HepG2 (cell line): Measurements from ENCODE around the gene CSTPP1. TPM values are rescaled to one million over a fixed set of nuclear protein-coding genes. Genes with fewer than 3 reads are reported as not detected.

Source experiments
- AKAP8 ChIP-seq: sonication (generic); formaldehyde crosslinking; IDR thresholded peaks from 2 replicates; pipeline ENCODE4 v1.5.1; 2020; ENCODE audit warnings: mild to moderate bottlenecking, missing genetic modification reagents
- ATF7-NPFF ChIP-seq: sonication (generic); formaldehyde crosslinking; IDR thresholded peaks from 2 replicates; pipeline ENCODE4 v1.8.1; 2023; ENCODE audit warnings: mild to moderate bottlenecking, low read depth, missing genetic modification reagents, moderate library complexity
- ATM ChIP-seq: fragments of 450-650 bp; IDR thresholded peaks from 2 replicates; pipeline ENCODE4 v1.7.1; 2017; ENCODE audit warnings: mild to moderate bottlenecking, borderline replicate concordance
- CCAR2 ChIP-seq: fragments of 200-400 bp; formaldehyde crosslinking; optimal IDR thresholded peaks from 2 replicates; pipeline ENCODE3; 2018; ENCODE audit warnings: low read depth, mild to moderate bottlenecking, low read length, moderate library complexity
- CHD4 ChIP-seq: fragments of 200-600 bp; sonication (generic); IDR thresholded peaks from 2 replicates; pipeline ENCODE4 v1.7.0; 2017; ENCODE audit warnings: mild to moderate bottlenecking, low read length, borderline replicate concordance
- JDP2 ChIP-seq: sonication (generic); formaldehyde crosslinking; IDR thresholded peaks from 2 replicates; pipeline ENCODE4 v1.8.1; 2022; ENCODE audit warnings: missing genetic modification reagents, borderline replicate concordance
- KLF9 ChIP-seq: IDR thresholded peaks from 2 replicates; pipeline ENCODE4 v1.6.1; 2016; ENCODE audit warnings: low read depth
- NFKBIZ ChIP-seq: IDR thresholded peaks from 2 replicates; pipeline ENCODE4 v1.6.1; 2018; ENCODE audit warnings: missing genetic modification reagents, missing compliant biosample characterization
- PHB2 ChIP-seq: fragments of 450-650 bp; IDR thresholded peaks from 2 replicates; pipeline ENCODE4 v1.6.1; 2018; ENCODE audit not compliant: partially characterized antibody
- SMARCC2 ChIP-seq: fragments of 450-650 bp; IDR thresholded peaks from 2 replicates; pipeline ENCODE4 v1.6.1; 2017; ENCODE audit warnings: antibody characterized with exemption, mild to moderate bottlenecking
- SNAPC2 ChIP-seq: sonication (generic); formaldehyde crosslinking; IDR thresholded peaks from 2 replicates; pipeline ENCODE4 v1.8.1; 2022; ENCODE audit warnings: mild to moderate bottlenecking, missing genetic modification reagents
- STAT5B ChIP-seq: sonication (generic); formaldehyde crosslinking; IDR thresholded peaks from 2 replicates; pipeline ENCODE4 v1.4.0; 2020; ENCODE audit warnings: missing genetic modification reagents
- TFE3 ChIP-seq: IDR thresholded peaks from 2 replicates; pipeline ENCODE4 v1.6.1; 2016
- THAP9 ChIP-seq: sonication (generic); formaldehyde crosslinking; IDR thresholded peaks from 2 replicates; pipeline ENCODE4; 2020; ENCODE audit warnings: missing genetic modification reagents, mild to moderate bottlenecking, borderline replicate concordance
- ZC3H4 ChIP-seq: sonication (generic); formaldehyde crosslinking; IDR thresholded peaks from 2 replicates; pipeline ENCODE4 v1.4.0; 2020; ENCODE audit warnings: missing genetic modification reagents, borderline replicate concordance
- ZNF10 ChIP-seq: sonication (generic); formaldehyde crosslinking; IDR thresholded peaks from 2 replicates; pipeline ENCODE4 v1.4.0; 2020; ENCODE audit warnings: mild to moderate bottlenecking, low read depth, missing genetic modification reagents, borderline replicate concordance
- ZNF251 ChIP-seq: sonication (generic); formaldehyde crosslinking; IDR thresholded peaks from 2 replicates; pipeline ENCODE4 v1.9.0; 2021; ENCODE audit warnings: mild to moderate bottlenecking, missing genetic modification reagents
- ZNF292 ChIP-seq: sonication (generic); formaldehyde crosslinking; IDR thresholded peaks from 2 replicates; pipeline ENCODE4 v1.8.1; 2022; ENCODE audit warnings: mild to moderate bottlenecking, low read depth, missing genetic modification reagents, borderline replicate concordance
- ZNF337 ChIP-seq: sonication (generic); formaldehyde crosslinking; IDR thresholded peaks from 2 replicates; pipeline ENCODE4 v1.5.1; 2020; ENCODE audit warnings: missing genetic modification reagents, low read depth, mild to moderate bottlenecking, borderline replicate concordance
- ZNF362 ChIP-seq: sonication (generic); formaldehyde crosslinking; IDR thresholded peaks from 2 replicates; pipeline ENCODE4 v1.4.0; 2020; ENCODE audit warnings: missing genetic modification reagents, mild to moderate bottlenecking, borderline replicate concordance
- ZNF44 ChIP-seq: sonication (generic); formaldehyde crosslinking; IDR thresholded peaks from 2 replicates; pipeline ENCODE4 v1.5.1; 2020; ENCODE audit warnings: mild to moderate bottlenecking, missing genetic modification reagents
- ZNF775 ChIP-seq: sonication (generic); formaldehyde crosslinking; IDR thresholded peaks from 2 replicates; pipeline ENCODE4 v1.4.0; 2020; ENCODE audit warnings: missing genetic modification reagents, mild to moderate bottlenecking, moderate library complexity, borderline replicate concordance
- polyA plus RNA-seq, 8 experiments: library from polyadenylated mRNA; depleted of rRNA in 3 of 8; stranded (reverse) in 7 of 8; unstranded in 1 of 8; fragments of >200 nt; fragmentation: Illumina TruSeq in 4 of 8; extraction: Trizol in 4 of 8; gene quantifications; 2 replicates each; pipeline versions ENCODE4 v1.2.1 to v1.2.3, GENCODE V29; 2011 to 2016; ENCODE audit warnings: low read depth in 4 of 8, missing spikeins in 1 of 8, mixed read lengths in 1 of 8; ENCODE audit not compliant: insufficient read depth in 1 of 8
- total RNA-seq, 5 experiments: library from RNA; depleted of rRNA; stranded (reverse); fragments of >200 nt; fragmentation: Illumina TruSeq; extraction: Trizol; gene quantifications; 2 replicates each; pipeline ENCODE4 v1.2.3, GENCODE V29; 2016; ENCODE audit warnings: low read depth in 1 of 5
- TF ChIP-seq, protein P1 (sequence below): sonication (generic); formaldehyde crosslinking; IDR thresholded peaks from 2 replicates; pipeline ENCODE4 v1.8.0; 2022; ENCODE audit warnings: mild to moderate bottlenecking, missing genetic modification reagents, moderate library complexity

The CSTPP1 gene
- total and polyA plus RNA-seq, 2 of the 13 experiments (the other 11 are each of a cell fraction or from before 2014, with no cell fraction given) = 12.3 to 14.6 TPM

DNA sequence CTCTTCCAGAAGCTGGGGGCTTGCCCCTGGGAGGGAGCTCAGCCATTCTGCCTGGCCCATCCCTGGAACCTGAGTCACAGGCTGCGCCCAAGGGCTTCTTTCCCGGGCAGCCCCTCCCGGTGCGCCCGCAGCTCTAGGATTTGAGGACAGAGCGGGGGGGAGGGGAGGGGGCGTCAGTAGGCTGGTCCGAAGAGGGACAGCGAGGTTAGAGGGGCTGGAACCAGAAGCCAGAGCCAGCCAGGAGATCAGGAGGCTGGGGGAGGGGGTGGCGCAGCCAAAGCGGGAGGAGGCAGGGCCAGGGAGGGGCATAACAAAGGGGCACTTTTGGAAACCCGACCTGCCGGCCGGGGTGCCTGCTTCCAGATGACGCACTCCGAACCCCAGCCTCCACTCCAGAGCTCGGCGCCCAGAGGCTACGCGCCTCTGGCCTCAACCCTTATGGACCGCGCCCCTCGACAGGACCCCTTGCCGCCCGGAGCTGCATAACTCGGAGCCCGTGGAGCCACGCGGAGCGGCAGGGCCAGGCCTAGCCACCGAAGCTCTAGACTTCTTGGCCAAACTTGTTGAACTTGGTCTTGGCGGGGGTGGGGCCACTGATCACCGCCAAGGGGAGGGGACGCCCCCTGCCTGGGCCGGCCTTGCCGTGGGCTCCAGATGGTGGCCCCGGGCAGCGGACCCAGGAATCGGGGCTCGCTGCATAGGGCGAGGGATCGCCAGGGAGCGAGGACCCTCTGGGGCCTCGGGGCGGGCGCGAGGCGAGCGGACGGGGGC, 248.9 kb downstream of the CSTPP1 start (continued):
- TF ChIP-seq ZNF10 = no peak
- TF ChIP-seq ZNF44 (CRISPR knock-in tag) = no peak
- no peak for TF ChIP-seq ZC3H4 (CRISPR knock-in tag)
- TF ChIP-seq KLF9 (CRISPR knock-in tag) = no peak
- no peak for TF ChIP-seq ZNF251 (CRISPR knock-in tag)
- TF ChIP-seq ZNF362 (CRISPR knock-in tag) = no peak
- TF ChIP-seq ZNF775 (CRISPR knock-in tag) = peak; percentile 38; the same call in 1 of the 2 replicates
- no peak for TF ChIP-seq CHD4
- no peak for TF ChIP-seq SMARCC2
- TF ChIP-seq PHB2 = no peak
- no peak for TF ChIP-seq TFE3 (CRISPR knock-in tag)
- TF ChIP-seq THAP9 = no peak
- TF ChIP-seq ZNF337 (CRISPR knock-in tag) = no peak
- 0 out of 2 replicates have a peak, but pooled peaks have one; percentile 14 for TF ChIP-seq NFKBIZ
- TF ChIP-seq ZNF292 (CRISPR knock-in tag) = no peak
- no peak for TF ChIP-seq STAT5B
- no peak for TF ChIP-seq JDP2
- TF ChIP-seq ATM = no peak
- TF ChIP-seq, protein P1, sequence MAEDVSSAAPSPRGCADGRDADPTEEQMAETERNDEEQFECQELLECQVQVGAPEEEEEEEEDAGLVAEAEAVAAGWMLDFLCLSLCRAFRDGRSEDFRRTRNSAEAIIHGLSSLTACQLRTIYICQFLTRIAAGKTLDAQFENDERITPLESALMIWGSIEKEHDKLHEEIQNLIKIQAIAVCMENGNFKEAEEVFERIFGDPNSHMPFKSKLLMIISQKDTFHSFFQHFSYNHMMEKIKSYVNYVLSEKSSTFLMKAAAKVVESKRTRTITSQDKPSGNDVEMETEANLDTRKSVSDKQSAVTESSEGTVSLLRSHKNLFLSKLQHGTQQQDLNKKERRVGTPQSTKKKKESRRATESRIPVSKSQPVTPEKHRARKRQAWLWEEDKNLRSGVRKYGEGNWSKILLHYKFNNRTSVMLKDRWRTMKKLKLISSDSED (CRISPR knock-in tag) = no peak
- TF ChIP-seq SNAPC2 (CRISPR knock-in tag) = no peak
- no peak for TF ChIP-seq AKAP8 (CRISPR knock-in tag)
- no peak for TF ChIP-seq CCAR2
- no peak; the same call in 1 of the 2 replicates for TF ChIP-seq ATF7-NPFF (CRISPR knock-in tag)
